NCI-H526 (cell line): Measurements from ENCODE around the gene MYL6.
"Not testable (repeated sequence)": the region's sequence is repeated elsewhere in the genome, so short reads cannot be mapped to it uniquely, and the experiment has no call there.

Source experiments
- DNase-seq, 2 experiments: peaks; one replicate each; lab custom pipeline; 2025; lab: John Stamatoyannopoulos, UW

The MYL6 gene

GRCh38 chr12:56156464-56157200 is 1.5 kb upstream of the MYL6 start:
- DNase-seq: not testable (repeated sequence)

GRCh38 chr12:56157201-56158028 is 744 bp upstream of the MYL6 start:
- DNase-seq: peak; percentile 75 to 90

DNA sequence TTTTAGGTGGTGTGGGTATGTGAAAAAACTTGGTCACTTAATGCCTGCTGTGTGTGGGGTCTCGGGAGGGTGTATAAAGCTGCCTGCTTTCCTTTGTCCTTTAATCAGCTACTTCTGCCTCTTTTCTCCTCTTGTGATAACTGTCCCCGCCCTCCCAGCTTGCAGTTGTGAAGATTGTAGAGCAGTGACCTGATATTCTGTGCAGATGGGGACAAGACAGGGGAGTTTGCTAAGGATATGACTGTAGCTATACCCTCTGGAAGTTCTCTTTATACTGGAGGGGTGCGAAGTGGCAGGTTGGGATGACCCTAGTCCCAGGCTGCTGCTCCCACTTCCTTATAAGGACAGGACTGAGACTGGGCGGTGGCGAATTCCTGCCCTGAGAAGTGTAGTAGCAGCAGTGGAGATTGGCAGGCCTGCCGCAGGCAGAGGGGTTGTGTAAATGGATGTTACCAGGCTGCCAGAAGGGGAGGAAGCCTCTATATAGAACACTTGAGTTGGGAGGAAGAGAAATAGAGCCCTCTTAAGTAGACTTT is 835 bp downstream of the MYL6 start:
- peak in 1 of 2 experiments; percentile 53 for DNase-seq

DNA sequence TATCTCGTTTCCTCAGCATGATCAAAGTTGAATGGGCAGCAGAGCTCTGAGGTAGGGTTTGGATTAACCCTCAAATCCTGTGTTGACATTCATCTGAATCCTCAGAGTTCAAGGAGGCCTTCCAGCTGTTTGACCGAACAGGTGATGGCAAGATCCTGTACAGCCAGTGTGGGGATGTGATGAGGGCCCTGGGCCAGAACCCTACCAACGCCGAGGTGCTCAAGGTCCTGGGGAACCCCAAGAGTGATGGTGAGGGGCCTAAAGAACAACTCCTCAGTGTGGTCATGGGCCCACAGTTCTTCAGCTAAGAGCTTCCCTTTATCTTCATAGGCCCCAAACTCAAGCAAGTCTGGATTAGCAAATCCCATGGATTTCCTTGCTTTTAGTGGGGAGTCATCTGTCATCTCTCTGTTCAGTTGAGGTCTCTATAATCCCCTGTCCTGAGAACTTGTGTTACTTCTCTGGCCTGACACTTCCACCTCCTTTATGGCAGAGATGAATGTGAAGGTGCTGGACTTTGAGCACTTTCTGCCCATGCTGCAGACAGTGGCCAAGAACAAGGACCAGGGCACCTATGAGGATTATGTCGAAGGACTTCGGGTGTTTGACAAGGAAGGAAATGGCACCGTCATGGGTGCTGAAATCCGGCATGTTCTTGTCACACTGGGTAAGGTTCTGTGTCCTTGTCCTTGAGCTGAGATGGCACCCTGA is 1.5 kb downstream of the MYL6 start:
- DNase-seq: no peak

- DNase-seq: no peak
Measured at GRCh38 chr12:56160193-56160763, 2.1 kb downstream of the MYL6 start.

GRCh38 chr12:56160894-56161689 is 2.9 kb downstream of the MYL6 start:
- DNase-seq: no peak

- DNase-seq: no peak
Measured at GRCh38 chr12:56161690-56162351, 3.7 kb downstream of the MYL6 start.

- DNase-seq: no peak
Measured at GRCh38 chr12:56162468-56163290, 4.5 kb downstream of the MYL6 start.

- DNase-seq: no peak
Measured at GRCh38 chr12:56163533-56164344, 5.6 kb downstream of the MYL6 start.

DNA sequence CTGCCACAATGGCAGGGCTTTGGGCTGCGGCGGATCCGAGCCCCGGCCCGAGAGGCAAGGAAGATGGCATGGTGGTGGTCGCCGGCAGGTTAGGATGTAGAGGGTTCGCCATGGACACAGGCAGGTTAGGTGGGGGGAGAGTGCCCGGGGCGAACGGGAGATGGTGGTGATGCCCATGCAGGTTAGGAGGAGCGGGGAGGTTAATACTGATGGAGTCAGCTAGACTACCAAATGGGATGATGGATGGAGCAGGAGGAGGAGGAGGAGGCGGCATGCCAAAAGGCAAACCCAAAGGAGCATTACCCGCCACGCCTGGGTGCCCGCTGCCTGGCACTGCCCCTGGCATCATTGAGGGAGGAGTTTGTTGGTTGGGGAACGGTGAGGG is 6.2 kb downstream of the MYL6 start:
- no peak for DNase-seq

DNA sequence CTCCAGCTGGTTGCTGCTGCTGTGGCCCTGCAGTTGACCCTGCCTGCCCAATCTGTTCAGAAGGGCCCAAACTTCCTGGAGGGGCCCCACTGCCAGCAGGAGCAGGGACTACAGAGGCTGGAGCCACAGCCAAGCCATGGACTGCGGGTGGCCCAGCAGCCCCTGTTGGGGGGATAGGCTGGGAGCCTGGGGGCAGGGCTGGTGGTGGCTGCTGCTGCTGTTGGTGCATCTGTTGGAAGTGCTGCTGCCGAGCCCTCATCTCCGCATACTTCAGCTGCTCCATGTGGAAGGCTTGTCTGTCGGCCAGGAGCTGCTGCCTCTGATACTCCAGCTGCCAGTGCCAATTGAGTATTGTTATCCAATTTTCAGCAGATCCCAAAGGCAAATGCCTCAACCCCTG is 7.2 kb downstream of the MYL6 start:
- no peak for DNase-seq

GRCh38 chr12:56169229-56169759 is 11.1 kb downstream of the MYL6 start:
- no peak for DNase-seq

DNA sequence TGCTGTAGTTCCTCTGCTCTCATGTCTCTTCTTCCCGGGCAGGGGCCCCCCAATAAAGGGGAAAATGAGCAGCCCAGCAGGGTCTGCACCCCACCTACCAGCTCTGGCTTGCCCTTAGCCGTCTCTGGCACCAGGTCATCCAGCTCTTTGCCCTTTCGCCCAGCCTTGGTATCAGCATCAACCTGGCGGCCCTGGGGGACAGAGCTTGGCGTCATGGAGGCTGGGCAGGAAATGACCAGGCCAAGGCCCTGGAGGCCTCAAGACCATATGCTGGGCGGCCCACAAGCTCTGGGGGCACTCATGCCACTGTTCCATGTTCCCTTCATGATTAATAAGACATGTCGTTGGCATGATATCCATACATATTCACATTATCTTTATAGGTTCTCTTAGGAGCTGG is 14.7 kb downstream of the MYL6 start:
- DNase-seq: no peak

DNA sequence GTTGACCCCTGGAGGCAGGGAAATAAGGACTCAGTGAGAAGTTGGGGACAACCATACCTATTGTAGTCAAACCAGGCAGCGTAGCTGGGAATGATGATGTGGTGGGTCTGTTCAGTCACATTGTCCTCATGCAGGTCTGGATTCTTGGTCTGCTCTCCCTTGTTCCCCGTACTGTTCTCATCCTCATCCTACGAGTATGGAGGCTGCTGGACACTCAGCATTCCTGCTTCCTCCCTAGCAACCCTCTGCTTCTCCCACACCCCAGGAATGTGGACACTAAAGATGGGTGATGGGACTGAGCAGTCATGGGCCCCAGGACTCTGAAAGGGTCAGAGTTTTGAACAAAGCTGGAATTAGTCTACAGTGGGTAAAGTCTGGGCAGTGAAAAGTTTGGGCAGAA is 20.2 kb downstream of the MYL6 start:
- DNase-seq: no peak

GRCh38 chr12:56186957-56187356 is 28.8 kb downstream of the MYL6 start:
- DNase-seq: no peak

GRCh38 chr12:56188131-56188777 is 30.1 kb downstream of the MYL6 start:
- no peak for DNase-seq

DNA sequence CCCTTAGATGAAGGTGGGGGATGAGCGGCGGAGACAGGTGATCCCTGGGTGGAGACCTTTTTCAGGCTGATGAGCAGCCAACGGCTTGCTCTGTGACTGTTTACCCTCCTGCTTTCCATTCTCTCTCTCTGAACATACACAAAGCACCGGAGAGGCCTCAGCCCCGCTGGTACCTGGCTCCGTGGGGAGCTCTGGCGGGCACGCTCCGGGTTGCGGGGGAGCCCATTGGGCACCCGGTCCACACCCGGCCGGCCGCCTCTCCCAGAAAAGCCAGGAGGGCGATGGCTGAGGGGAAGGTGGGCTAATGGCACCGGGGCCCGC is 30.6 kb downstream of the MYL6 start:
- DNase-seq: peak; percentile 25 to 56
